ENCODE data around the gene ARFIP1.
"Not testable (repeated sequence)": the region's sequence is repeated elsewhere in the genome, so short reads cannot be mapped to it uniquely, and the experiment has no call there.

ARFIP1 gene

GRCh38 chr4:152847376-152847775, 67.6 kb downstream of the ARFIP1 start:
- DNase-seq: no peak

GRCh38 chr4:152848508-152848907, 68.8 kb downstream of the ARFIP1 start:
- DNase-seq: no peak

GRCh38 chr4:152849350-152849749, 69.6 kb downstream of the ARFIP1 start:
- DNase-seq: no peak

GRCh38 chr4:152850377-152850776, 70.6 kb downstream of the ARFIP1 start:
- peak; percentile 78 to 87 for DNase-seq

- DNase-seq: no peak
Measured at GRCh38 chr4:152851226-152851625, 71.5 kb downstream of the ARFIP1 start.

GRCh38 chr4:152853293-152853692, 73.5 kb downstream of the ARFIP1 start:
- DNase-seq: no peak

GRCh38 chr4:152854016-152854415, 74.3 kb downstream of the ARFIP1 start:
- DNase-seq: not testable (repeated sequence)

GRCh38 chr4:152856960-152857359, 77.2 kb downstream of the ARFIP1 start:
- no peak for DNase-seq

GRCh38 chr4:152858934-152859333, 79.2 kb downstream of the ARFIP1 start:
- no peak for DNase-seq

GRCh38 chr4:152860046-152860445, 80.3 kb downstream of the ARFIP1 start:
- no peak for DNase-seq

GRCh38 chr4:152862608-152863007, 82.9 kb downstream of the ARFIP1 start:
- no peak for DNase-seq

GRCh38 chr4:152864361-152864760, 84.6 kb downstream of the ARFIP1 start:
- DNase-seq: no peak

GRCh38 chr4:152866432-152866993, 86.8 kb downstream of the ARFIP1 start:
- DNase-seq: not testable (repeated sequence)

- no peak for DNase-seq
Measured at GRCh38 chr4:152870606-152871005, 90.9 kb downstream of the ARFIP1 start.

GRCh38 chr4:152875261-152875660, 95.5 kb downstream of the ARFIP1 start:
- no peak for DNase-seq

GRCh38 chr4:152877868-152878267, 98.1 kb downstream of the ARFIP1 start:
- DNase-seq: no peak

- no peak for DNase-seq
Measured at GRCh38 chr4:152880263-152880662, 100.5 kb downstream of the ARFIP1 start.

- no peak for DNase-seq
Measured at GRCh38 chr4:152881974-152882373, 102.2 kb downstream of the ARFIP1 start.

- no peak for DNase-seq
Measured at GRCh38 chr4:152885185-152885584, 105.4 kb downstream of the ARFIP1 start.

GRCh38 chr4:152886201-152886600, 106.4 kb downstream of the ARFIP1 start:
- DNase-seq: no peak

GRCh38 chr4:152887981-152888380, 108.2 kb downstream of the ARFIP1 start:
- DNase-seq: no peak

- DNase-seq: no peak
Measured at GRCh38 chr4:152892974-152893373, 113.2 kb downstream of the ARFIP1 start.

- DNase-seq: no peak
Measured at GRCh38 chr4:152894673-152895072, 114.9 kb downstream of the ARFIP1 start.

- DNase-seq: peak in 1 of 2 donors; percentile 3
Measured at GRCh38 chr4:152896811-152897210, 117.1 kb downstream of the ARFIP1 start.

- DNase-seq: not testable (repeated sequence)
Measured at GRCh38 chr4:152898133-152898532, 118.4 kb downstream of the ARFIP1 start.
